ENCODE measurements around the gene NRP2. TPM values are rescaled to one million over a fixed set of nuclear protein-coding genes. Genes with fewer than 3 reads are reported as not detected.

Gene NRP2
- total and polyA plus RNA-seq, 2 of the 13 experiments (the other 11 are each of a cell fraction or from before 2014, with no cell fraction given), result 0.65 to 1.4 TPM

- TF ChIP-seq, protein P1, sequence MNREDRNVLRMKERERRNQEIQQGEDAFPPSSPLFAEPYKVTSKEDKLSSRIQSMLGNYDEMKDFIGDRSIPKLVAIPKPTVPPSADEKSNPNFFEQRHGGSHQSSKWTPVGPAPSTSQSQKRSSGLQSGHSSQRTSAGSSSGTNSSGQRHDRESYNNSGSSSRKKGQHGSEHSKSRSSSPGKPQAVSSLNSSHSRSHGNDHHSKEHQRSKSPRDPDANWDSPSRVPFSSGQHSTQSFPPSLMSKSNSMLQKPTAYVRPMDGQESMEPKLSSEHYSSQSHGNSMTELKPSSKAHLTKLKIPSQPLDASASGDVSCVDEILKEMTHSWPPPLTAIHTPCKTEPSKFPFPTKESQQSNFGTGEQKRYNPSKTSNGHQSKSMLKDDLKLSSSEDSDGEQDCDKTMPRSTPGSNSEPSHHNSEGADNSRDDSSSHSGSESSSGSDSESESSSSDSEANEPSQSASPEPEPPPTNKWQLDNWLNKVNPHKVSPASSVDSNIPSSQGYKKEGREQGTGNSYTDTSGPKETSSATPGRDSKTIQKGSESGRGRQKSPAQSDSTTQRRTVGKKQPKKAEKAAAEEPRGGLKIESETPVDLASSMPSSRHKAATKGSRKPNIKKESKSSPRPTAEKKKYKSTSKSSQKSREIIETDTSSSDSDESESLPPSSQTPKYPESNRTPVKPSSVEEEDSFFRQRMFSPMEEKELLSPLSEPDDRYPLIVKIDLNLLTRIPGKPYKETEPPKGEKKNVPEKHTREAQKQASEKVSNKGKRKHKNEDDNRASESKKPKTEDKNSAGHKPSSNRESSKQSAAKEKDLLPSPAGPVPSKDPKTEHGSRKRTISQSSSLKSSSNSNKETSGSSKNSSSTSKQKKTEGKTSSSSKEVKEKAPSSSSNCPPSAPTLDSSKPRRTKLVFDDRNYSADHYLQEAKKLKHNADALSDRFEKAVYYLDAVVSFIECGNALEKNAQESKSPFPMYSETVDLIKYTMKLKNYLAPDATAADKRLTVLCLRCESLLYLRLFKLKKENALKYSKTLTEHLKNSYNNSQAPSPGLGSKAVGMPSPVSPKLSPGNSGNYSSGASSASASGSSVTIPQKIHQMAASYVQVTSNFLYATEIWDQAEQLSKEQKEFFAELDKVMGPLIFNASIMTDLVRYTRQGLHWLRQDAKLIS (CRISPR knock-in tag; IDR thresholded peaks at IDR 0.05), result no peak
- TF ChIP-seq RBM39 (IDR thresholded peaks at IDR 0.05; ENCODE audit: low read depth, low read length, poor library complexity, severe bottlenecking), result no peak
- TF ChIP-seq RBM22 (optimal IDR thresholded peaks at IDR 0.05; ENCODE audit: low read length), result no peak
Observed at GRCh38 chr2:205845446-205845845, 163.1 kb downstream of the NRP2 start (continued).
